ENCODE data around the gene EGFL6.

GRCh38 chrX:13669246-13669737 lies 99.9 kb downstream of the EGFL6 start:
- TF ChIP-seq CTCF (IDR thresholded peaks at IDR 0.05 in 2 of 3, conservative IDR thresholded peaks at IDR 0.05 in 1 of 3; ENCODE audit: control insufficient read depth in 2 of 3, extremely low read depth in 1 of 3, insufficient read depth in 1 of 3, low read depth in 3 of 3, low read length in 3 of 3) (no peak), YY1 (IDR thresholded peaks at IDR 0.05; ENCODE audit: low read depth, low read length) (peak; percentile 65; the same call in 1 of the 2 replicates), MAX (IDR thresholded peaks at IDR 0.05; ENCODE audit: low read depth, low read length) (no peak), TAF1 (IDR thresholded peaks at IDR 0.05; ENCODE audit: borderline replicate concordance, low read depth, low read length) (0 out of 2 replicates have a peak, but pooled peaks have one; percentile 53), CHD1 (IDR thresholded peaks at IDR 0.05; ENCODE audit: low read depth, low read length) (no peak), POLR2A (IDR thresholded peaks at IDR 0.05; ENCODE audit: low read depth, low read length) (no peak), CEBPB (IDR thresholded peaks at IDR 0.05; ENCODE audit: borderline replicate concordance in 1 of 2, low read depth in 2 of 2, low read length in 2 of 2) (peak in 1 of 2 experiments; percentile 37; a peak in 1 of 4 replicates), POLR2AphosphoS5 (IDR thresholded peaks at IDR 0.05; ENCODE audit: low read length) (peak; percentile 75), CREM (IDR thresholded peaks at IDR 0.05; ENCODE audit: low read depth) (peak; percentile 62), NBN (IDR thresholded peaks at IDR 0.05) (peak; percentile 88), E4F1 (IDR thresholded peaks at IDR 0.05; ENCODE audit: borderline replicate concordance, partially characterized antibody) (no peak), MEF2A (IDR thresholded peaks at IDR 0.05; ENCODE audit: insufficient read depth, low read depth, low read length) (peak; percentile 81), SMAD1 (IDR thresholded peaks at IDR 0.05; ENCODE audit: low read depth, partially characterized antibody) (peak; percentile 90), BHLHE40 (IDR thresholded peaks at IDR 0.05; ENCODE audit: borderline replicate concordance in 1 of 2, low read depth in 2 of 2, low read length in 1 of 2) (peak; percentile 85 to 87)
